GM21447 (cell line): ENCODE measurements around the gene NFIB.
A peak's percentile ranks its signal among the peaks of the same experiment; 100 is the strongest.

Experiments used
- ATAC-seq: cut with Tn5 transposase; IDR thresholded peaks from one replicate; pipeline ENCODE4 v1.9.1; 2021; ENCODE audit not compliant: unreplicated experiment

NFIB gene

GRCh38 chr9:14158916-14159315 lies 155.0 kb downstream of the NFIB start:
- no peak for ATAC-seq

GRCh38 chr9:14158136-14158813 lies 155.7 kb downstream of the NFIB start:
- no peak for ATAC-seq

GRCh38 chr9:14157191-14157590 lies 156.8 kb downstream of the NFIB start:
- ATAC-seq: no peak

GRCh38 chr9:14156046-14156445 lies 157.9 kb downstream of the NFIB start:
- peak; percentile 95 for ATAC-seq

GRCh38 chr9:14155237-14155636 lies 158.7 kb downstream of the NFIB start:
- ATAC-seq: no peak

GRCh38 chr9:14153310-14153720 lies 160.6 kb downstream of the NFIB start:
- no peak for ATAC-seq

GRCh38 chr9:14151451-14151850 lies 162.5 kb downstream of the NFIB start:
- no peak for ATAC-seq

GRCh38 chr9:14148501-14149103 lies 165.3 kb downstream of the NFIB start:
- no peak for ATAC-seq

GRCh38 chr9:14147738-14148137 lies 166.2 kb downstream of the NFIB start:
- no peak for ATAC-seq

GRCh38 chr9:14146201-14146874 lies 167.6 kb downstream of the NFIB start:
- ATAC-seq: no peak

- no peak for ATAC-seq
Observed at GRCh38 chr9:14144215-14144614, 169.7 kb downstream of the NFIB start.

- no peak for ATAC-seq
Observed at GRCh38 chr9:14141699-14142098, 172.2 kb downstream of the NFIB start.

GRCh38 chr9:14140096-14140697 lies 173.7 kb downstream of the NFIB start:
- no peak for ATAC-seq

- no peak for ATAC-seq
Observed at GRCh38 chr9:14139287-14139686, 174.7 kb downstream of the NFIB start.

- ATAC-seq: no peak
Observed at GRCh38 chr9:14136646-14137370, 177.1 kb downstream of the NFIB start.

GRCh38 chr9:14136047-14136635 lies 177.8 kb downstream of the NFIB start:
- no peak for ATAC-seq

GRCh38 chr9:14135421-14135820 lies 178.5 kb downstream of the NFIB start:
- ATAC-seq: no peak

- ATAC-seq: no peak
Observed at GRCh38 chr9:14133394-14133793, 180.5 kb downstream of the NFIB start.

GRCh38 chr9:14132775-14133174 lies 181.2 kb downstream of the NFIB start:
- ATAC-seq: no peak

- ATAC-seq: no peak
Observed at GRCh38 chr9:14131356-14132088, 182.4 kb downstream of the NFIB start.
